K562 (cell line): Measurements from ENCODE around the gene PRR14L. TPM values are rescaled to one million over a fixed set of nuclear protein-coding genes. Genes with fewer than 3 reads are reported as not detected.

Source experiments
- ATAC-seq: fragments of 200-7000 bp; cut with Tn5 transposase; 3 replicates; pipeline ENCODE4 v1.9.1; 2020; ENCODE audit warnings: moderate library complexity
- BruUV-seq: library from RNA; stranded (reverse); fragments of 400-500 nt; replicated peaks from 2 replicates; lab custom pipeline; 2021; lab: Mats Ljungman, UMichigan
- CTCF ChIA-PET: fragments of 300-600 bp; formaldehyde crosslinking; extraction: SDS; loops from one replicate; lab custom pipeline; 2021; ENCODE audit warnings: low intra/inter-chr PET ratio; lab: Yijun Ruan, JAX
- POLR2A ChIA-PET: fragments of 300-600, 350-650 bp; sonication (Branson Sonifier 250); formaldehyde crosslinking; extraction: SDS; loops from one replicate; lab custom pipeline; 2021; ENCODE audit warnings: antibody characterized with exemption, inconsistent platforms; lab: Yijun Ruan, JAX
- DNase-seq, 4 experiments: peaks; one replicate each; pipeline versions ENCODE4 v3.0.0 to v3.0.0-alpha.2; 2011 to 2018; ENCODE audit warnings: low spot score in 3 of 4, mixed read lengths in 3 of 4; ENCODE audit errors: extremely low read depth in 1 of 4
- FAIRE-seq: peaks from 2 replicates; lab custom pipeline; 2011; peaks lifted over from hg19 to GRCh38; lab: Jason Lieb, UNC
- H2AFZ ChIP-seq: 2 replicates; pipeline ENCODE4 v1.6.0; 2011; ENCODE audit warnings: low read depth, low read length, control low read depth, inconsistent platforms
- H3K27ac ChIP-seq: fragments of 200-600 bp; 3 replicates; pipeline ENCODE4 v1.8.0; 2011; ENCODE audit warnings: low read depth, mild to moderate bottlenecking, control low read depth, inconsistent platforms, low read length, moderate library complexity, mixed read lengths; ENCODE audit errors: extremely low read depth
- H3K27me3 ChIP-seq, 2 experiments: fragments of 300-600 bp in 1 of 2; 2 replicates in 1 of 2; 3 replicates in 1 of 2; pipeline versions ENCODE4 v1.6.0 to v1.8.0; 2011; ENCODE audit warnings: inconsistent platforms in 2 of 2, low read length in 2 of 2, mild to moderate bottlenecking in 1 of 2, mixed read lengths in 1 of 2, moderate library complexity in 1 of 2; ENCODE audit not compliant: control insufficient read depth in 2 of 2, insufficient read depth in 2 of 2
- H3K36me3 ChIP-seq: fragments of 300-600 bp; 3 replicates; pipeline ENCODE4 v1.8.0; 2011; ENCODE audit warnings: mild to moderate bottlenecking, low read length, inconsistent platforms; ENCODE audit not compliant: control insufficient read depth, insufficient read depth
- H3K4me1 ChIP-seq, 2 experiments: fragments of 200-600 bp in 1 of 2; replicated peaks in 1 of 2; 2 replicates in 1 of 2; 3 replicates in 1 of 2; pipeline versions ENCODE4 v1.5.1 to v1.8.0; 2011; ENCODE audit warnings: inconsistent platforms in 2 of 2, low read length in 2 of 2, mild to moderate bottlenecking in 1 of 2, mixed read lengths in 1 of 2, moderate library complexity in 1 of 2; ENCODE audit not compliant: control insufficient read depth in 2 of 2, insufficient read depth in 2 of 2
- H3K4me2 ChIP-seq: 2 replicates; pipeline ENCODE4 v1.6.1; 2011; ENCODE audit warnings: low read length, control low read depth, inconsistent platforms, mixed read lengths; ENCODE audit not compliant: insufficient read depth
- H3K4me3 ChIP-seq: fragments of 200-600 bp; sonication (generic), shearing (Covaris generic); 2 replicates; pipeline ENCODE4 v1.5.1; 2016; ENCODE audit warnings: control low read depth, inconsistent platforms
- H3K79me2 ChIP-seq: fragments of 200-600 bp; 3 replicates; pipeline ENCODE4 v1.8.0; 2011; ENCODE audit warnings: low read length, inconsistent platforms; ENCODE audit not compliant: control insufficient read depth, insufficient read depth
- H3K9ac ChIP-seq, 2 experiments: 2 replicates each; pipeline versions ENCODE4 v1.6.0 to v1.6.1; 2011; ENCODE audit warnings: low read depth in 2 of 2, low read length in 2 of 2, control low read depth in 1 of 2, inconsistent platforms in 1 of 2, mild to moderate bottlenecking in 1 of 2, mixed read lengths in 1 of 2; ENCODE audit not compliant: insufficient read depth in 1 of 2
- H3K9me1 ChIP-seq: one replicate; pipeline ENCODE4 v1.6.0; 2011; ENCODE audit warnings: inconsistent platforms, mild to moderate bottlenecking, low read length, moderate library complexity; ENCODE audit not compliant: control insufficient read depth, insufficient read depth
- H3K9me3 ChIP-seq: replicated peaks from 2 replicates; pipeline ENCODE4 v1.5.1; 2011; ENCODE audit warnings: low read depth, low read length, inconsistent platforms; ENCODE audit not compliant: control insufficient read depth, insufficient read depth
- H4K20me1 ChIP-seq: replicated peaks from 2 replicates; pipeline ENCODE4 v1.6.1; 2011; ENCODE audit warnings: low read length, inconsistent platforms, mixed read lengths; ENCODE audit not compliant: control insufficient read depth, insufficient read depth
- ELF1 ChIP-seq: fragments of 200-800 bp; sonication (Bioruptor generic); IDR thresholded peaks from 2 replicates; pipeline ENCODE4 v1.6.1; 2016; ENCODE audit warnings: missing genetic modification characterization, missing compliant biosample characterization
- ELF2 ChIP-seq: fragments of 250-450 bp; sonication (Bioruptor Pico); IDR thresholded peaks from 2 replicates; pipeline ENCODE4 v1.5.0; 2021; ENCODE audit warnings: mild to moderate bottlenecking
- ILF3 ChIP-seq: fragments of 450-650 bp; IDR thresholded peaks from 2 replicates; pipeline ENCODE4 v1.6.1; 2018; ENCODE audit warnings: antibody characterized with exemption, mild to moderate bottlenecking, moderate library complexity, borderline replicate concordance
- KAT2B ChIP-seq: IDR thresholded peaks from one replicate; pipeline ENCODE4 v1.6.1; 2012; ENCODE audit warnings: low read depth, mild to moderate bottlenecking, control low read depth, inconsistent platforms, low read length, moderate library complexity
- SUPT5H ChIP-seq: fragments of 450-650 bp; IDR thresholded peaks from 2 replicates; pipeline ENCODE4 v1.6.1; 2016
- TRIM28 ChIP-seq: fragments of 450-650 bp; IDR thresholded peaks from 2 replicates; pipeline ENCODE4 v1.6.1; 2017
- ZNF133 ChIP-seq: fragments of 250-450 bp; sonication (Bioruptor Pico); IDR thresholded peaks from 2 replicates; pipeline ENCODE4 v1.4.0; 2020; ENCODE audit warnings: mild to moderate bottlenecking
- WGBS: fragments of 100-300 bp; shearing (Covaris generic); methylation state at CpG from one replicate; pipeline ENCODE4 v1.1.6; 2016; ENCODE audit warnings: low coverage, mixed read lengths; ENCODE audit not compliant: insufficient coverage; ENCODE audit errors: missing lambda C conversion rate; 5-methylcytosine and 5-hydroxymethylcytosine counted together
- in situ Hi-C: fragments of 300-500 bp; cut with MboI; formaldehyde crosslinking; loops from 4 replicates; pipeline ENCODE4 v1.15.0; 2018; ENCODE audit warnings: inconsistent platforms, mixed read lengths
- intact Hi-C: fragments of 100-400 bp; cut with micrococcal nuclease; formaldehyde crosslinking; loops from 2 replicates; pipeline ENCODE4 v1.14.2; 2022
- polyA plus RNA-seq, 8 experiments: library from polyadenylated mRNA; depleted of rRNA in 4 of 8; stranded (reverse) in 5 of 8; unstranded in 3 of 8; fragments of >200 nt; fragmentation: Nextera tagmentation in 2 of 8; fragmentation: Illumina TruSeq in 1 of 8; extraction: Ambion mirVana in 2 of 8; extraction: Trizol in 1 of 8; gene quantifications; 2 replicates each; pipeline versions ENCODE4 v1.2.1 to v1.2.3, GENCODE V29; 2011 to 2014; ENCODE audit warnings: inconsistent platforms in 1 of 8, missing spikeins in 1 of 8
- total RNA-seq, 7 experiments: library from RNA; depleted of rRNA in 6 of 7; stranded (reverse); fragments of >200 nt in 6 of 7; fragmentation: Illumina TruSeq in 2 of 7; extraction: Trizol in 2 of 7; gene quantifications; 2 replicates each; pipeline versions ENCODE4 v1.2.1 to v1.2.3, GENCODE V29; 2011 to 2021; ENCODE audit warnings: low replicate concordance in 1 of 7
- TF ChIP-seq, protein P1 (sequence below): fragments of 450-650 bp; IDR thresholded peaks from 2 replicates; pipeline ENCODE4 v1.6.1; 2018; ENCODE audit warnings: mild to moderate bottlenecking, low read depth; ENCODE audit not compliant: partially characterized antibody
- TF ChIP-seq, protein P2 (sequence below): sonication (generic); formaldehyde crosslinking; IDR thresholded peaks from 2 replicates; pipeline ENCODE4 v1.9.0; 2022; ENCODE audit warnings: mild to moderate bottlenecking, missing genetic modification reagents
- TF ChIP-seq, protein P3 (sequence below): fragments of 450-650 bp; IDR thresholded peaks from 2 replicates; pipeline ENCODE4 v1.6.1; 2016; ENCODE audit warnings: missing biosample characterization, missing genetic modification characterization

Gene PRR14L
- total and polyA plus RNA-seq, 9 of the 15 experiments (the other 6 are each of a cell fraction or from before 2014, with no cell fraction given), result 2.8 to 36.3 (median 12.3) TPM

DNA sequence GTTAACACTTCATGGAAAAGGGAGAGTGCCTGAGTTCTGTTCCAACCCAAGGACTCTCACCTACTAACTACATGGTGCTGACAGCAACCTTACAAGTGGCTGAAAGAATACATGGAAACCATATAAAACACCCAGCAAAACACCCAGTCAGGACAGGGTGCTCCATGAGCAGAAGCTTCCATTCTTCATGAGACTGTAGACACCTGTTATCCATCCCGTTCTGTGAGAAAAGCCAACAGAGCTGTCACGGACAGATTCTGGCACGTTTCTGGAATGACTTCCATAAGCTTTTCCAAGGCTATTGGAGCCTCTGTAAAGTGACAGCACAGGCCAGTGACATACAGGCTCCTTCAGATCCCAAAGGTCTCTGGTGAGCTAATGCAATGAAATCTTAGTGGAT is 23.2 kb downstream of the PRR14L start:
- Histone ChIP-seq H3K27me3 (no peaks in the 10 kb centered on the region), H3K9me1 (no peaks in the 10 kb centered on the region), H3K4me2 (no peak overlapping the region), H3K9ac (no peak overlapping the region), H4K20me1 (no peaks in the 10 kb centered on the region), H3K27ac (no peak overlapping the region), H3K36me3 (peaks cover 41% of the 10 kb centered on the region; the same call in 2 of the 3 replicates), H3K9me3 (no peaks in the 10 kb centered on the region), H3K79me2 (peaks cover 19% of the 10 kb centered on the region), H3K4me3 (no peak overlapping the region), H3K4me1 (no peaks in the 10 kb centered on the region; a peak in 1 of 5 replicates), H2AFZ (no peak overlapping the region)
- intact Hi-C loops, result no loop called here
- in situ Hi-C loops, result no loop called here
- DNase-seq (no peak), ATAC-seq (no peak), FAIRE-seq (no peak)
- TF ChIP-seq ILF3 (no peak), KAT2B (no peak), SUPT5H (no peak), TRIM28 (no peak), ELF1 (tag) (no peak), ZNF133 (CRISPR knock-in tag) (no peak), ELF2 (CRISPR knock-in tag) (no peak)
- TF ChIP-seq, protein P1, sequence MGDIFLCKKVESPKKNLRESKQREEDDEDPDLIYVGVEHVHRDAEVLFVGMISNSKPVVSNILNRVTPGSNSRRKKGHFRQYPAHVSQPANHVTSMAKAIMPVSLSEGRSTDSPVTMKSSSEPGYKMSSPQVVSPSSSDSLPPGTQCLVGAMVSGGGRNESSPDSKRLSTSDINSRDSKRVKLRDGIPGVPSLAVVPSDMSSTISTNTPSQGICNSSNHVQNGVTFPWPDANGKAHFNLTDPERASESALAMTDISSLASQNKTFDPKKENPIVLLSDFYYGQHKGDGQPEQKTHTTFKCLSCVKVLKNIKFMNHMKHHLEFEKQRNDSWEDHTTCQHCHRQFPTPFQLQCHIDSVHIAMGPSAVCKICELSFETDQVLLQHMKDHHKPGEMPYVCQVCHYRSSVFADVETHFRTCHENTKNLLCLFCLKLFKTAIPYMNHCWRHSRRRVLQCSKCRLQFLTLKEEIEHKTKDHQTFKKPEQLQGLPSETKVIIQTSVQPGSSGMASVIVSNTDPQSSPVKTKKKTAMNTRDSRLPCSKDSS, result no peak
- TF ChIP-seq, protein P2, sequence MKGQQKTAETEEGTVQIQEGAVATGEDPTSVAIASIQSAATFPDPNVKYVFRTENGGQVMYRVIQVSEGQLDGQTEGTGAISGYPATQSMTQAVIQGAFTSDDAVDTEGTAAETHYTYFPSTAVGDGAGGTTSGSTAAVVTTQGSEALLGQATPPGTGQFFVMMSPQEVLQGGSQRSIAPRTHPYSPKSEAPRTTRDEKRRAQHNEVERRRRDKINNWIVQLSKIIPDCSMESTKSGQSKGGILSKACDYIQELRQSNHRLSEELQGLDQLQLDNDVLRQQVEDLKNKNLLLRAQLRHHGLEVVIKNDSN (CRISPR knock-in tag), result no peak
- TF ChIP-seq, protein P3, sequence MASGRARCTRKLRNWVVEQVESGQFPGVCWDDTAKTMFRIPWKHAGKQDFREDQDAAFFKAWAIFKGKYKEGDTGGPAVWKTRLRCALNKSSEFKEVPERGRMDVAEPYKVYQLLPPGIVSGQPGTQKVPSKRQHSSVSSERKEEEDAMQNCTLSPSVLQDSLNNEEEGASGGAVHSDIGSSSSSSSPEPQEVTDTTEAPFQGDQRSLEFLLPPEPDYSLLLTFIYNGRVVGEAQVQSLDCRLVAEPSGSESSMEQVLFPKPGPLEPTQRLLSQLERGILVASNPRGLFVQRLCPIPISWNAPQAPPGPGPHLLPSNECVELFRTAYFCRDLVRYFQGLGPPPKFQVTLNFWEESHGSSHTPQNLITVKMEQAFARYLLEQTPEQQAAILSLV, result no peak
- BruUV-seq, result no TSS peak
- ChIA-PET POLR2A (interaction anchor here (0.9 kb wide), 1 partner anchor 22 kb away, joined by 3 read pairs; no protein-coding TSS in a partner anchor), CTCF (no interaction called here)
- 96% methylated on average over 3 of the region's 3 CpGs for WGBS
